ENCODE results near the gene BMP5.

GRCh38 chr6:55872866-55873265 lies 2.5 kb downstream of the BMP5 start:
- no peak for TF ChIP-seq CTCF (conservative IDR thresholded peaks at IDR 0.05 in 1 of 2, IDR thresholded peaks at IDR 0.05 in 1 of 2; ENCODE audit: low read depth in 1 of 2, low read length in 2 of 2)
- no peak for TF ChIP-seq EZH2 (IDR thresholded peaks at IDR 0.05; ENCODE audit: low read length, missing control alignments)
